ENCODE results near the gene SH3BP2. TPM values are rescaled to one million over a fixed set of nuclear protein-coding genes. Genes with fewer than 3 reads are reported as not detected.

The SH3BP2 gene
- total RNA-seq, 1 experiment from 2014 or later = 9.6 TPM

- Histone ChIP-seq H3K9me3 (no peaks in the 10 kb centered on the region), H3K36me3 (no peaks in the 10 kb centered on the region; the same call in none of the 2 replicates), H3K4me3 (no peak overlapping the region), H3K27me3 (no peaks in the 10 kb centered on the region)
- no peak for DNase-seq
These were observed 26.6 kb downstream of the SH3BP2 start for GRCh38 chr4:2819244-2820215.

- no peak overlapping the region for H3K4me3 ChIP-seq
- no peaks in the 10 kb centered on the region for H3K27me3 ChIP-seq
- no peaks in the 10 kb centered on the region; the same call in none of the 2 replicates for H3K36me3 ChIP-seq
- DNase-seq = no peak
- H3K9me3 ChIP-seq = no peaks in the 10 kb centered on the region
These were observed 27.5 kb downstream of the SH3BP2 start for GRCh38 chr4:2820216-2820982.

DNA sequence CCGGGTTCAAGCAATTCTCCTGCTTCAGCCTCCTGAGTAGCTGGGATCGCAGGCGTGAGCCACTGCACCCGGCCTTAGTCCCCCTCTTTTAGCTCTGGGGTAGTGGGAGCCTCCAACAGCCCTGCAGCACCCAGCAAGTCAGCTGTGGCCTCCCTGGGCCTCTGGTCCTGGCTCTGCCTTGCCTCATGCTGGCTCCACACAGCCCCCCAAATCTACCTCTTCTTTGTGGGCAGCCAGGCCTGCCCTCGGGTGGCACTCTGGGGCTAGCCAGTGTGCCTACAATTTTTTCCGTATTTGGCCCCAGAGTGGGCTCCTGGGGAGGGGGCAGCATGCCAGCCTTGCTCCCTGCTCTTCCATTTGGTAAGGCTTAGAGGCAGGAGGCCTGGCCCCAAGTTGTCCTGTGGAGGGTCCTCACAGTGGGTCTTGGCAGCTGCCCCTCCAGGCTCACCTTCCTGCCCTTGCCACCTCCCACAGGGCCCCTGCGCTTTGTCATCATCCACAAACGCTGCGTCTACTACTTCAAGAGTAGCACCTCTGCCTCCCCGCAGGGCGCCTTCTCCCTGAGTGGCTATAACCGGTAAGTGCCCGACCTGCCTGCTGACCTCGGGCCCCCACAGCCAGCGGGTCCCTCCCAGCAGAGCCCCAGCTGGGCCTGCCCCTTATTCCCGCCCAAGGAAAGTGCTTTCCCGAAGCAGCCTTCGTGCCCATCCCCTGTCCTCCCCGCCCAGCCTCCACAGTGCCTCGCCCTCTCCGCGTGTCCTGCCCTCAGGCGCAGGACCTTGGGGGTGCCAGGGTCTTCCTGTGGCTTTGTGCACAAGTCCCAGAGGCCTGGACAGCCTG, 29.8 kb downstream of the SH3BP2 start:
- DNase-seq = no peak
- Histone ChIP-seq H3K27me3 (no peaks in the 10 kb centered on the region), H3K9me3 (no peaks in the 10 kb centered on the region), H3K4me3 (no peak overlapping the region), H3K36me3 (no peaks in the 10 kb centered on the region; the same call in none of the 2 replicates)

DNA sequence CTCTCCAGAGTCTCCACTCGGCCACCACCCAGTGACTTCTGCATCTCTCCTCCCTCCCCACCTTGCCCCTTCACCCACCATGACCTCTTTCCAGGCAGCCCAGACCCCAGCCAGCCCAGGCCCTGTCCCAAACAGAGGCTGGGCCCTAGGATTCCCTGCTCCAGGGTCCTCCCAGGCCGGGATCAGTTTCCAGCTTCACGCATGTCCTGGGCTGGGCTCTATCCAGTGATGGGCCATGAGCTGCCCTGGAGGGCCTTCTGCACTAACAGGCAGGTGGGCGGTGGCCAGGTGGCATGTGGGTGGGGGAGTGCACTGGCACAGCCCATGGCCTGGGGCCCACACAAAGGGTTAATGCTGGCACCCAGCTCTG, 30.4 kb downstream of the SH3BP2 start:
- no peaks in the 10 kb centered on the region for H3K27me3 ChIP-seq
- H3K9me3 ChIP-seq = no peaks in the 10 kb centered on the region
- DNase-seq = no peak
- H3K4me3 ChIP-seq = no peak overlapping the region
- H3K36me3 ChIP-seq = no peaks in the 10 kb centered on the region; the same call in none of the 2 replicates

- Histone ChIP-seq H3K4me3 (no peak overlapping the region), H3K36me3 (no peaks in the 10 kb centered on the region; the same call in none of the 2 replicates), H3K9me3 (no peaks in the 10 kb centered on the region), H3K27me3 (no peaks in the 10 kb centered on the region)
- DNase-seq = no peak
These were observed 30.9 kb downstream of the SH3BP2 start for GRCh38 chr4:2823671-2824328.

DNA sequence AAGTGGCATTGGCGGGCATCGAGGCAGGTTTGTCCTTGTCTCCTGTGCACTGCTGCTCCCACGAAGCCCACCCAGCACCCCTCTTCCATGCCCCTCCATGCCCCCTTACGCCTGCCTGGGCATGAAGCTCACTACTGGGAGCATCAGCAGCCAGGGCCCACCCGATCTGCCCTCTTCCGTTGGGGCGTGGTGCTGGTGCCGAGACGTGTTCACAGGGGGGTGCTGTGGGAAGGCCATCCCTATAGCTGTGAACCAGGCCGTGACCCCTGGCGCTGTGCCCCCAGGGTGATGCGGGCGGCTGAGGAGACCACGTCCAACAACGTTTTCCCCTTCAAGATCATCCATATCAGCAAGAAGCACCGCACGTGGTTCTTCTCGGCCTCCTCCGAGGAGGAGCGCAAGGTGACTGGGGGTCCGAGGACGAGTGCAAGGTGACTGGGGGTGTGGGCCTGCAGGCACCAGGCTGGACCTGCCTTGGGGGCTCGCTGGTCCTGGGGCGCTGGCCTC, 31.5 kb downstream of the SH3BP2 start:
- Histone ChIP-seq H3K9me3 (no peaks in the 10 kb centered on the region), H3K36me3 (no peaks in the 10 kb centered on the region; the same call in none of the 2 replicates), H3K4me3 (no peak overlapping the region), H3K27me3 (no peaks in the 10 kb centered on the region)
- DNase-seq = no peak

- no peak for DNase-seq
- H3K4me3 ChIP-seq = no peak overlapping the region
- H3K9me3 ChIP-seq = no peaks in the 10 kb centered on the region
- no peaks in the 10 kb centered on the region; the same call in 1 of the 2 replicates for H3K36me3 ChIP-seq
- H3K27me3 ChIP-seq = no peaks in the 10 kb centered on the region
These were observed 32.0 kb downstream of the SH3BP2 start for GRCh38 chr4:2824836-2825381.

GRCh38 chr4:2825740-2826139, 32.9 kb downstream of the SH3BP2 start:
- Histone ChIP-seq H3K9me3 (no peaks in the 10 kb centered on the region), H3K4me3 (no peak overlapping the region), H3K36me3 (no peaks in the 10 kb centered on the region; the same call in 1 of the 2 replicates), H3K27me3 (no peaks in the 10 kb centered on the region)
- DNase-seq = peak; percentile 27

DNA sequence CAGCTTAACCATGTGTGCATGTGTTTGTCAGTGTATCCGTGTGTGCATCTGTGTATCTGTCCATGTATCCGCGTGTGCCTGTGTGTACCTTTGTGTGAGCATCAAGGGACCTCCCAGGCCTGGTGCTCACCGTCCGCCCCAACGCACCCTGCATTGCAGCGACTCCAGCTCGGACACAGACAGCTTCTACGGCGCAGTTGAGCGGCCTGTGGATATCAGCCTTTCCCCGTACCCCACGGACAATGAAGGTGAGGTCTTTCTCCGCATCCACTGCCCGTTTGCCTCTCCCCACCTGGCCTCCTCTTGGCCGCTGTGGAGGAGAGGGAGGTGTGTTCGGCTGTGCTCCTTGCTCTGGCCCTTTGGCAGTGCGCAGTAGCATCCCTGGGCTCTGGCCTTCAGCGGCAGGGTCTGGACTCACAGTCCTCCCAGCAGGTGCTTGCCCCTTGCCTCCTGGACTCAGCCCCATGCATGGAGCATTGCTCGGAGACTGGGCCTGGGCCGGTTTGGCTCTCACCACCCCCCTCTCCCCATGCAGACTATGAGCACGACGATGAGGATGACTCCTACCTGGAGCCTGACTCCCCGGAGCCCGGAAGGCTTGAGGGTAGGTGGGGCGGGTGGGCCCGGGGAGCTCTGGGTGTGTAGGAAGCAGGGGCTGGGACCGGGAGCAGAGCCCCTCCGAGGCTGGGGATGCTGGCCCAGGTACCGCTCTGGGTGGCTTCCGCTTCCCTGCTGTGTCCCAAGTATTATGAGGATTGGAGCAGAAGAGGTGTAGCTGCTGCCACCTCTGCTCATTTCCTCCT, 34.4 kb downstream of the SH3BP2 start:
- H3K9me3 ChIP-seq = no peaks in the 10 kb centered on the region
- no peaks in the 10 kb centered on the region for H3K27me3 ChIP-seq
- H3K4me3 ChIP-seq = no peak overlapping the region
- no peak for DNase-seq
- H3K36me3 ChIP-seq = no peaks in the 10 kb centered on the region; the same call in 1 of the 2 replicates

GRCh38 chr4:2827874-2828751, 35.2 kb downstream of the SH3BP2 start:
- no peak overlapping the region for H3K4me3 ChIP-seq
- no peaks in the 10 kb centered on the region for H3K27me3 ChIP-seq
- H3K36me3 ChIP-seq = no peaks in the 10 kb centered on the region; the same call in 1 of the 2 replicates
- DNase-seq = no peak
- H3K9me3 ChIP-seq = no peaks in the 10 kb centered on the region

DNA sequence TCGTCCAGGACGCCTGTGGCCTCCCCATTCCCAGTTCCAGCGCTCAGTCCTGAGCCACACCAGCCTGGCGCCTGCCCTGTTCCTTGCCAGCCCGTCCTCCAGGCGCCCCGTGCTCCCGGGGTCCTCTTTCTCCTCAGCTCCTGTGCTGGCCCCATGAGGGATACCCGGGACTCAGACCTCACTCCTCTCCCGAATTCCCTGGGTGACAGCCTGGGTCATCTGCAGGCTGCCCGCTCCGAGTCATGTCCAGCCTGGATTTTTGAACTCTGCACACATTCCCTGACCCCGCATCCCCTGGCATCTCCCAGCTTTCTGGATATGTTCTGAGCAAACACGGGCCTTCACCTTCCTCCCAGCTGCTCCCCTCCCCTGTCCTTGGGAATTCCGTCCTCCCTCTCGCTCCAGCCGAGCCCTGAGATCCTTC, 35.9 kb downstream of the SH3BP2 start:
- Histone ChIP-seq H3K9me3 (no peaks in the 10 kb centered on the region), H3K4me3 (no peak overlapping the region), H3K27me3 (no peaks in the 10 kb centered on the region), H3K36me3 (no peaks in the 10 kb centered on the region; the same call in 1 of the 2 replicates)
- DNase-seq = no peak

DNA sequence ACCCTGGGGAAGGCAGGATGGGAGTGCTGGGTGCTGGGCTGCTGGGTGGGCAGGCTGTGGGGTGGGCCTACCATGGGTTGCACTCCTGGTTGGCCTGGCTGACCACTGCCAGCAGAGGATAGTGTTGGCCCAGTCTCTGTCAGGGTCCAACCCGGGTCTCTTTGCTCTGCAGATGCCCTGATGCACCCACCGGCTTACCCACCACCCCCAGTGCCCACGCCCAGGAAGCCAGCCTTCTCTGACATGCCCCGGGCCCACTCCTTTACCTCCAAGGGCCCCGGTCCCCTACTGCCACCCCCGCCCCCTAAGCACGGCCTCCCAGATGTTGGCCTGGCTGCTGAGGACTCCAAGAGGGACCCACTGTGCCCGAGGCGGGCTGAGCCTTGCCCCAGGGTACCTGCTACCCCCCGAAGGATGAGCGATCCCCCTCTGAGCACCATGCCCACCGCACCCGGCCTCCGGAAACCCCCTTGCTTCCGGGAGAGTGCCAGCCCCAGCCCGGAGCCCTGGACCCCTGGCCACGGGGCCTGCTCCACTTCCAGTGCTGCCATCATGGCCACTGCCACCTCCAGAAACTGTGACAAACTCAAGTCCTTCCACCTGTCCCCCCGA, 36.5 kb downstream of the SH3BP2 start:
- no peaks in the 10 kb centered on the region; the same call in 1 of the 2 replicates for H3K36me3 ChIP-seq
- no peak overlapping the region for H3K4me3 ChIP-seq
- DNase-seq = no peak
- H3K9me3 ChIP-seq = no peaks in the 10 kb centered on the region
- H3K27me3 ChIP-seq = no peaks in the 10 kb centered on the region

DNA sequence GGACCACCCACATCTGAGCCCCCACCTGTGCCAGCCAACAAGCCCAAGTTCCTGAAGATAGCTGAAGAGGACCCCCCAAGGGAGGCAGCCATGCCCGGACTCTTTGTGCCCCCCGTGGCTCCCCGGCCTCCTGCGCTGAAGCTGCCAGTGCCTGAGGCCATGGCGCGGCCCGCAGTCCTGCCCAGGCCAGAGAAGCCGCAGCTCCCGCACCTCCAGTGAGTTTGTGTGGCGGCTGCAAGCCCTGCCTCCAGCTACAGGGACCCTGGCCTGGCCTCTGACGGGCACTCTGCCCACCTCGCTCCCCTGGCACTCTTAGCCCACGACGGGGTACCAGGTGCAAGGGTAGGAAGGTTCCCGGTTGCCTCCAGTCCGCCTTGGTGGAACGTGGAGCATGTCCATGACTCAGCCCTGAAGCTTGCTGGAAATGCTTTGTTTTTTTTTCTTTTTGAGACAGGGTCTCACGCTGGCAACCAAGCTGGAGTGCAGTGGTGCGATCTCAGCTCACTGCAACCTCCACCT, 37.1 kb downstream of the SH3BP2 start:
- no peaks in the 10 kb centered on the region for H3K27me3 ChIP-seq
- H3K36me3 ChIP-seq = no peaks in the 10 kb centered on the region
- no peaks in the 10 kb centered on the region for H3K9me3 ChIP-seq
- H3K4me3 ChIP-seq = no peak overlapping the region
- no peak for DNase-seq
